Measurements from ENCODE around the gene BCL2L12. TPM values are rescaled to one million over a fixed set of nuclear protein-coding genes. Genes with fewer than 3 reads are reported as not detected.
A peak's percentile ranks its signal among the peaks of the same experiment; 100 is the strongest.

The BCL2L12 gene
- total and polyA plus RNA-seq, 2 of the 13 experiments (the other 11 are each of a cell fraction or from before 2014, with no cell fraction given) = 26.8 to 40.8 TPM

GRCh38 chr19:49640113-49640898, 25.4 kb upstream of the BCL2L12 start, which contains the start of gene RRAS (continued):
- TF ChIP-seq AHDC1 (CRISPR knock-in tag; IDR thresholded peaks at IDR 0.05; ENCODE audit: borderline replicate concordance) = no peak
- TF ChIP-seq HOXA3 (CRISPR knock-in tag; IDR thresholded peaks at IDR 0.05) = peak; percentile 82; the same call in 1 of the 2 replicates
- peak; percentile 48; the same call in 1 of the 2 replicates for TF ChIP-seq HCFC1 (IDR thresholded peaks at IDR 0.05; ENCODE audit: low read depth, low read length)
- TF ChIP-seq SETDB1 (CRISPR knock-in tag; IDR thresholded peaks at IDR 0.05; ENCODE audit: borderline replicate concordance) = no peak
- 0 out of 2 replicates have a peak, but pooled peaks have one; percentile 24 for TF ChIP-seq ZNF337 (CRISPR knock-in tag; IDR thresholded peaks at IDR 0.05; ENCODE audit: borderline replicate concordance, low read depth)
- TF ChIP-seq FOXA1 (IDR thresholded peaks at IDR 0.05) = no peak
- TF ChIP-seq FOXA1 (CRISPR knock-in tag; IDR thresholded peaks at IDR 0.05) = peak; percentile 24; the same call in 1 of the 2 replicates
- 0 out of 2 replicates have a peak, but pooled peaks have one; percentile 55 for TF ChIP-seq ZSCAN31 (CRISPR knock-in tag; IDR thresholded peaks at IDR 0.05; ENCODE audit: low read depth)
- peak; percentile 72; the same call in 1 of the 2 replicates for TF ChIP-seq GMEB1 (CRISPR knock-in tag; IDR thresholded peaks at IDR 0.05; ENCODE audit: borderline replicate concordance)
- peak; percentile 91 for TF ChIP-seq ZNF639 (CRISPR knock-in tag; conservative IDR thresholded peaks at IDR 0.05)
- no peak for TF ChIP-seq ZNF670 (CRISPR knock-in tag; IDR thresholded peaks at IDR 0.05; ENCODE audit: borderline replicate concordance)
- peak; percentile 46 for TF ChIP-seq MAX (IDR thresholded peaks at IDR 0.05)
- peak; percentile 72 for TF ChIP-seq IKZF5 (CRISPR knock-in tag; IDR thresholded peaks at IDR 0.05)
- TF ChIP-seq SKIL (CRISPR knock-in tag; IDR thresholded peaks at IDR 0.05; ENCODE audit: borderline replicate concordance) = peak; percentile 88
- peak; percentile 91 for TF ChIP-seq GABPB1 (CRISPR knock-in tag; IDR thresholded peaks at IDR 0.05)

Measured in HepG2 (cell line).